Measurements from ENCODE around the gene NFKBIE.

The NFKBIE gene

GRCh38 chr6:44298864-44299263 lies 33.5 kb upstream of the NFKBIE start:
- no peak for DNase-seq
- in situ Hi-C loops (cut with MboI; ENCODE audit: low pct_unique_long_range_greater_than_20kb, low sequenced_read_pairs): no loop called here

GRCh38 chr6:44298055-44298803 lies 32.9 kb upstream of the NFKBIE start:
- DNase-seq: no peak
- in situ Hi-C loops (cut with MboI; ENCODE audit: low pct_unique_long_range_greater_than_20kb, low sequenced_read_pairs): no loop called here

DNA sequence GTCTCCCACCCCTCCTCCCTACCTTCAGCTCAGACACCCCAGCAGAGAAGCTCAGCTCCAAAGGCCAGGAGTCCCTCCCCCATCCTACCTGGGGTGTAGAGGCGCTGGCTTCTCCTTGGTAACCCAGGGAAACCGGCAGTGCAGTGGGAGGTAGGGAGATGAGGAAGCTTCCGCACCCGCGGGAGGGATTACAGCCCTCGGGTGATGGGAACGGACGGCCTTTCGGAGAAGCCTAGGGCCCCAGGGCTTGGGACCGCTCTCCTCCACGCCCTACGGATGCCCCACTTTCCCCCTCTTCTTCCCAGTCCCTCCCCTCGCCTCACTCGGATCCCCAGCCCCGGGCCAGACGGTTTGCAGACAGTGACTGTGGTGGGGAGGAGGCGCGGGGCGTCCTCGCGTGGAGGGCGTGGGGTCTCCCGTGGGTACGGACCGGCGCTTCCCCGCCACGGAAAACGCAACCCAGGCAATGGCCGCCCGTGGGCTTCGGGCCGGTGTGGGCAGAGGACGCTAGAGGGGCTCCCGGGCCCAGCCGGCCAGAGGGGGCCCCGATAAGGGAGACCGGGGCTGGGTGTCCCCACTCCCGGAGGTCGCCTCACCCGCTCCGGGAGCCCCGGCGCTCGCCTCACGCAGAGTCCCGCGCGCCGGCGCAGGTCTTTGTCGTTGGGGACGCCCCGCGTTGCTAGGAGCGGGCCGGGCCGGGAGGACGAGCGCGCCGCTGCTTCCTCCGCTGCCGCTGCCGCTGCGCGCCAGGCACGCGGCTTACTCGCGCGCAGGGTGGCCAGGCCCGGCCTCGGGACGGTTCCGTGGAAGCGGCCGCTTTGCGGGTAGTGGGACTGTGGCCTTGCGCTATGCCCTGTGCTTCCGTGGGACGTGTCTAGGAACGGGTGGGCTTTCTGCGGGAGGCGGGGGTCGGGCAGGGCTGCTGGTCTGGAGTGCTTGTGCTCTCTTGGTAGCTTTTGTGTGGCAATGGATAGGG lies 32.0 kb upstream of the NFKBIE start:
- in situ Hi-C loops (cut with MboI; ENCODE audit: low pct_unique_long_range_greater_than_20kb, low sequenced_read_pairs): no loop called here
- no peak for DNase-seq

DNA sequence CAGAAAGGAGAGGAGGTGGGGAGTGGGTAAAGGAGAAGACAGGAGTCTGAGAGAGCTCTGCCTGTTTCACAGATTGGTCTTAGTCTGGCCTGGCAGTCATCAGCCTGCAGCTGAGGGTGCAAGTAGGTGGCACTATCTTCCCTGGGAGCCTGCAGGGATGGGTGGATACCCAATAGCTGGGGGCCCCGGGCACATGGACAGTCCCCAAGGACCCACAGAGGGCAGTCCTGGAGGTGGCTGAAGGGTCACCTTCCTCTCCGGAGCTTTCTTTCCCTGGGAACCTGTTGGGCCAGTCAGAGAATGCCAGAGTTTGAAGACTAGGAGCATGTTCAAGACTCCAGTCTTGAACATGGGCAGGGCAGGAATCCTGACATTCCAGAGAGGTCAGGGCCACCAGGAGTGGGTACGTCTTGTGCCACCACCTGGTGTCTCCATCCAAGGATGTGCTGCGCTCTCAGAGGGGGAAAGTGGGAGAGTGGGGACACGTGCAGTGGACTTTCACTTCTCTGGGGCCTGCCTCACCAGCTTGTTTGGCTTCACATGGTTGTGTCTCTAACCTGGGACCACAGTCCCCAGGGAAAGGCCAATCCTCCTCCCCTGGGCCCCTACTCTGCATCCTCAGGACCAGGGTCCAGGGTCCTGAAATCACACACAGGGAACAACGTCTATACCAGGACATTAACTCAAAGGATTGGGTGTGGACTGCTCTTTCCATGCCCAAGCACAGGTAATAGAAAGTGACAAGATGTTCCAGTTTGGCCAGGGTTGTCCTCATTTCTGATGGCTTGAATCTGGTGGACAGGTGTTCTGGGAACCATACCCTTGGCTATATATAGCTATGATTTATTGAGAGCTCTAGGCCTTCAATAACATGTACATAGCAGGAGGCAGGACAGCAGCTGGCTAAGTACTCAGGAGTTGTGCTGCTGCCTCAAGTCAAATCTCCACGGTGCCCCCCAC lies 29.8 kb upstream of the NFKBIE start:
- in situ Hi-C loops (cut with MboI; ENCODE audit: low pct_unique_long_range_greater_than_20kb, low sequenced_read_pairs): no loop called here
- DNase-seq: no peak

DNA sequence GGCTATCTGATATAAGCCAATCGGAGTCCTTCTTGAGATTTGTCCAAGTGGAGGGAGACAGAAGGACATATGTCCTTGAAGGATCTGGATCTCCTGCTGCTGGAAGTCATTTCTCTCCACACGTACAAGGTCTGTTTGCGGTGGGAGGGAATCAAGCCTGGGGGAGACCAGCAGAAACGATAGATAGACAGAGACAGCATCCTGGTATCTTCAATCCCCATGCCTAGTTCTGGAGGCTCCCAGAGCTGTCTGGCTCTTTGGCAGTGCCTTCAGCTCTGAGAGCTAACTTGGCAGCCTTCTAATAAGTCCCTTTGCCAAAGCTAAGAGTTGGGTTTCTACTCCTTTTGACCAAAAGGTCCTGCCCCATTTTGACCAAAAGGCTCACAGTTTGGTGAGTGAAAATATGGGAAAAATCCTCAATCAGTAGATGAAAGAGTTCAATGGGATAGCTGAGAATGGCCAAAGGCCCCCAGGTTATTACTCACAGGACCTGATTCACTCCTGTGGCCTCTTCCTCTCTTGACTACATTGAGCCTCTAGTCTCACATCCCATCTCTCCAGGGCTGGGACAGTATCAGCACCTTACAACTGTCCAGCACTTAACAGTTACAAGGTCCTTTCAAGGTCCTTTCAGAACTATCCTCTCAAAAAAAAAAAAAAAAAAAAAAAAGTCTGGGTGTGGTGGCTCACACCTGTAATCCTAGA lies 27.5 kb upstream of the NFKBIE start:
- in situ Hi-C loops (cut with MboI; ENCODE audit: low pct_unique_long_range_greater_than_20kb, low sequenced_read_pairs): no loop called here
- no peak for DNase-seq

- DNase-seq: no peak
- in situ Hi-C loops (cut with MboI; ENCODE audit: low pct_unique_long_range_greater_than_20kb, low sequenced_read_pairs): no loop called here
Observed at GRCh38 chr6:44291841-44292240, 26.5 kb upstream of the NFKBIE start.

- in situ Hi-C loops (cut with MboI; ENCODE audit: low pct_unique_long_range_greater_than_20kb, low sequenced_read_pairs): no loop called here
- DNase-seq: no peak
Observed at GRCh38 chr6:44289726-44290260, 24.4 kb upstream of the NFKBIE start.

DNA sequence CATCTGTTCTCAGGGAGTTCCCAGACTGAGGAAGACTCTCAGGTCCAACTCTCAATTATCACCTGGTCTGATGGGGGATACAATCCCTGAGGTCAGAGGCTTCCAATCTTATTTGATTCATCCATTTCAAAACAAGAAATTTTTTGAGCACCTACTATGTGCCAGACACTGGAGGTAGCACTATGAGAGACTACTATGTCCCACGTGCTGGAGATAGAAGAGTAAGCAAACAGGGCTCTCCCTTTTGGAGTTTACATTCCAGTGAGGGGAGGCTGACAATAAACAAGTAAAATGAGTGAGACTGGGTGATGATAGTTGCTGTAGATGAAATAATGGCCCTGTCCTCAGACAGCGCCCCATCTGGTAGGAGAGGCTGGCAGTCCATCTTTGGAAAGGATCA lies 21.4 kb upstream of the NFKBIE start:
- no peak for DNase-seq

DNA sequence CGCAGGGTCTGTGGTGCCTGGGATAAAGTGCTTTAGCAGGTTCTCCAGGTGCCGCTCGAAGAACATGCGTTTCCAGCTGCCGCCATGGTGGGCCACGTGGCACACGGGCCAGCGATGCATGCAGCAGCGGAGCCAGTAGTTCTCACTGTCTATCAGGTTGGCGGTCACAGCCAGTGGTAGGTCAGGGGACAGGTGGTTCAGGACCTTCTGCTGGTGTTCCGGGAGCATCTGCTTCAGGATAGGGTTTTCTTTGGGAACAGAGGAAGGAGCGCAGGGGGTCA lies 20.9 kb upstream of the NFKBIE start:
- no peak for DNase-seq
- in situ Hi-C loops (cut with MboI; ENCODE audit: low pct_unique_long_range_greater_than_20kb, low sequenced_read_pairs): no loop called here

More for the DNA sequence above, 21.4 kb upstream of the NFKBIE start:
- in situ Hi-C loops (cut with MboI; ENCODE audit: low pct_unique_long_range_greater_than_20kb, low sequenced_read_pairs): no loop called here

- no peak for DNase-seq
- in situ Hi-C loops (cut with MboI; ENCODE audit: low pct_unique_long_range_greater_than_20kb, low sequenced_read_pairs): no loop called here
Observed at GRCh38 chr6:44285552-44286284, 20.4 kb upstream of the NFKBIE start.

DNA sequence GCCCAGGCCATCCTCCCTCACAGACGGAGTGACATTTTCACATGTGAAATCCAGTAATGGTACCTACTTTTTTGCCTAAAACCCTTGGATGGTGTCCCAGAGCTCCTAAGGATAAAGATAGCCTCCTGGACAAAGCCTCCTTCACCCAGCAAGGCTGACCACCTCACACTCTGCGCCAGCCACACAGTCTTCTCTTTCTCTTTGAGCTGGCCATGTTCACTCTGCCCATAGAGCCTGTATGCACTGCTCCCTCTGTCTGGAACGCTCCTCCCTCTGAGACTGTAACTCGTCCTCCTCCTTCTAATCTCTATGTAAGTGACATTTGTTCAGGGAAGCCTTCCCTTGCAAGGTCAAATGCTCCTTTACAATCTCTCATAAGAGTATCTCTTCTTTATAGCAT lies 19.5 kb upstream of the NFKBIE start:
- no peak for DNase-seq
- in situ Hi-C loops (cut with MboI; ENCODE audit: low pct_unique_long_range_greater_than_20kb, low sequenced_read_pairs): no loop called here

GRCh38 chr6:44284121-44284520 lies 18.8 kb upstream of the NFKBIE start:
- in situ Hi-C loops (cut with MboI; ENCODE audit: low pct_unique_long_range_greater_than_20kb, low sequenced_read_pairs): no loop called here

DNA sequence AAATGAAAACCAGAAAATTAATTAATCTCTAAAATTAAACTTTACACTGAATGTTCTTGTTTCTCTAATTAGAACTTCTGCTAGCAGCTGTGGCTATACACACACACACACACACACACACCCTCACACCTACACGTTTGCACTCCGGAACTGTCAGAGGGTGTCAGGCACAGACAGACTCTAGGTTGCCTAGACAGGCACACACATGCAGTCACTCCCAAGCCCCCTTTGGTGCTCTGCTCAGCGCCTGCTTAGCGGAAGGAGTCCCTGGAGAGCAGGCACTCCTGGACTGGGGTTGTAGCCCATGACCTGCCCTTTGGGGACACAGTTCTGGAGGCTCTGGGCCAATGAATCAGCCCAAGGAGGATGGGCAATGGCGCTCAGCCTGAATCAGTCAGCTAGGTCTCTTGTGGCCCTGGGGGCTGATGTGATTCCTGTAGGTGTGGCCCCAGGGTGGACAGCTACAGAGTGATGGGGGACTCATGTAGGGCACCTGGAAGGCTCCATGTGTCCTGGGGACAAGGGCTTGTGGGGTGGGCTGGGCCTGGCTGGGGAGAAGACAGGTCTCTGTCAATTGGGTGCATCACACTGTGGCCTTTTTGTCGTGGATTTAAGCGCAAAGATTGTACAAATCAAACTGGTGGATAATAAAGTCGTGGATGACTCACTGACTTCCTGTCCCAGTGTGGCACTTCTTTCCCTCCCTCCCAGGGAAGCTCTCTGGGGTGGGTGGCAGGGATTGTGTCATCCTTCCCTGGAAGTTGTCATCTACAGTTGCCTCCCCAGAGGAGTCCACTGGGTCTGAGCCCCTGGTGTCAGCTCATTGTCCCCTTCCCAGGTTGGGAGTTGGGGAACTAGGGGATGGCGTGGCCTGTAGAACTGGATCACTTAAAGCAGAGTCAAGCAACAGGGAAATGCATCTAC lies 13.7 kb upstream of the NFKBIE start:
- no peak for DNase-seq
- in situ Hi-C loops (cut with MboI; ENCODE audit: low pct_unique_long_range_greater_than_20kb, low sequenced_read_pairs): no loop called here

More at GRCh38 chr6:44284121-44284520, 18.8 kb upstream of the NFKBIE start:
- no peak for DNase-seq

DNA sequence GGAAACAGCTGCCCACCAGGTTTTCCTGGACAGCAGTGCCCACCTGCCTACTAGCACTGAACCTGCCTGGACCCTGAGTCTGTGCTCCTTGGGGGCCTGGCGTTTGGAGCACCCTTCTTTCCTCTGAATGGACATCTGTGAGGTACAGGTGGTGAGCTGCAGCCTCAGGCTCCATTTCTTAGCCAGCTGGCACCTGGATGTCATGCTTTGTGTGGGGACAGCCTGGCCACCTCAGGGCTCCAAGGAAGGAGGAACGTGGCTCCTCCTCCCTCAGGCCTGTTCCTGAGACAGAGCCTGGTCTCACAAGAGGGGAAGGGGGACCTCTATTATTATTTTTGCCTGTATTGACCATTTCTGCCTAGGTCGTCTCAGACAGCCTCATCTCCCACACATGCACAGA lies 13.0 kb upstream of the NFKBIE start:
- DNase-seq: no peak

DNA sequence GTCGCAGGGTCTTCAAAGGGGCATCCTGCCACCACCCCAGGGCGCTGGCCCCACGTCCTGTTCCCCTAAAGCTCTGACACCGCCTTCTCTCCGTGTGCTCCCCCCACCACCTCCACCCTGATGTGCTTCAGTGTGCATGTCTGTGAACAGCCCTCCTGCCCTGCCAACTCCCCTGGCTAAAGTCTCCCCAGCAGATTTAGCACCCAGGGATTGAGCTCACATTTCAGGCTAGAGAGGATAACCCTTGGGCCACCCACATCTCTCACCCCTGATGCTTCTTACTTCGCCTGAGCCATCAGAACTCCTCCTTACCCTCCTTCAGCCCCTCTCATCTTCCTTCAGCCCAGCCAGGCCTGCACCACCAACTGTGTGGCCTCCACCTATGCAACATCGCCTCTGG lies 12.4 kb upstream of the NFKBIE start:
- in situ Hi-C loops (cut with MboI; ENCODE audit: low pct_unique_long_range_greater_than_20kb, low sequenced_read_pairs): no loop called here
- DNase-seq: no peak

More for the DNA sequence above, 13.0 kb upstream of the NFKBIE start:
- in situ Hi-C loops (cut with MboI; ENCODE audit: low pct_unique_long_range_greater_than_20kb, low sequenced_read_pairs): no loop called here

DNA sequence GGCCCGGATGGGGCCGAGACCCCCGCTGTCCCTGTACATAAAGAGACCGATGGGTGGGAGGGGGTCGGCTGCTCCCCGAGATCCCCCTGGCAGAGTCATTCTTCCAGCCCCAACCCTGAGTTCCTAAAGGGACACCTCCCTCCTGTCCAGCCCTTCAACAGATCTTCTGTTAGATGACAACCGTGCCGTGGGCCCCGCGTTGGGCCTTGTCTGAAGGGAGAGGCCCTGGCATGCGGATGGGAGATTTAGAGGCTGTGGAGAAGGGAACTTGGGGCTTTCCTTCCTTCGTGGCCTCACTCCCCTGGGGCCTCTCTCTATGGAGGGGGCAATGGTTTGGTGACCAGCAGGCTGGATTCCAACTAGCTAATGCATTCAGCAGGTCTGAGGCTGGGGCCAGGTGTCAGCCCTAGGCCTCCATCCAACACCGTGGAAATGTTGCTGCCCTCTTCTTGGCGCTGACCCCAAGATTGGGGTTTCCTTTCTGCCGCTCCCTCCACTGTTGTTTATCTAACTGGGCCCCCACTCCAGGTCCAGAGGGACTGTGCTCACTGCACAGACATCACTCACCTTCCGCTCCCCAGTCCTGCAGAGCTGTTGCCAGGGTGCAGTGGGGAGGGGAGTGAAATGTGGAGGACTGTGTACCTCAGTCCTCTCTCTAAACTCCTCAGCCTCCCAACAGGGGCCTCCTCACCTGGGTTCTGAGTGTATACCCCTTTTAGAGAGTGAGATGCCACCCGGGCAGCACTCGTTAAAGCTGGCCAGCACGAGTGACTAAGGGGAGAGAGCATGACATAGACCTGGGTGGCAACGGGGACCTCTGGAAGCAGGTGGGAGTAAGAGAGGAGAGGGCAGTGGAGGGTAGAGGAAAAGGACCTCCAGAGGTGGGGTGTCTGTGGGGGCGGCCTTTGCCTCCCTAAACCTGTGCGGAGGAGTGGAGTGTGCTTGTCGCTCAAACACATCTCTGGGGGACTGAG lies 11.6 kb upstream of the NFKBIE start:
- in situ Hi-C loops (cut with MboI; ENCODE audit: low pct_unique_long_range_greater_than_20kb, low sequenced_read_pairs): no loop called here
- DNase-seq: no peak
